Measurements from ENCODE around the gene LMX1B. TPM values are rescaled to one million over a fixed set of nuclear protein-coding genes. Genes with fewer than 3 reads are reported as not detected.

Gene LMX1B
- polyA plus RNA-seq (2011; rRNA removed) (not detected in 2 replicates), polyA minus RNA-seq (2011; rRNA and poly(A)+ RNA removed) (not detected in 2 replicates)

DNA sequence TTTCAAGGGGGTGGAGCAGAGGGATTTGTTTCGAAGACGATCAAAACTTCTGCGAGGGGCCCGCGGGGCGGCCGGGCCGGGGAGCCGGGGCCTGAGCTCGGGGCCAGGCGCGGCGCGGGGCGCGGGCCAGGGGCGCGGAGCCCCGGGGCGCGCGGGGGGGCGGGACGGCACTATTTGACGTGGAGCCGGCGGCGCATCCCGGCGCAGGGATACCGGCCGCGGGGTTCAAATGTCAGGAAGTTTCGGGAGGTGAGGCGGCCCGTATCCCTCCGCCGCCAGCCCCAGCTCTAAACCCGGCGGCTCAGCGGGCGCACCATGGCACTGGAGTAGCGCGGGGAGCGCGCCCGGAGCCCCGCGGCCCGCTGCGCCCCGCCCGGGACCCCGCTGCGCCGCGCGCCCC, at the start of gene LMX1B:
Gene LMX1B, plus strand, starts transcription at position 278 of the 400 bp plus-strand sequence. CDS start 522 bp downstream, outside the sequence.
- Histone ChIP-seq H3K27me3 (ENCODE audit: control insufficient read depth, insufficient read depth, low read length) (peaks cover 80% of the 10 kb centered on the region), H3K4me3 (ENCODE audit: low read depth, low read length) (no peak within 1 kb of the TSS), H3K27ac (ENCODE audit: low read depth, low read length) (no peak within 1 kb of the TSS), H3K9me3 (ENCODE audit: control insufficient read depth, insufficient read depth, low read length) (peaks cover 4% of the 10 kb centered on the region; the same call in 1 of the 2 replicates)
- ChIA-PET POLR2A (no interaction called here), CTCF (interaction anchor here (1.1 kb wide), 1 partner anchor 215 kb away, joined by 3 read pairs; no protein-coding TSS in a partner anchor)
- no peak for DNase-seq (ENCODE audit: low read depth, low spot score)
- TF ChIP-seq, protein P1, sequence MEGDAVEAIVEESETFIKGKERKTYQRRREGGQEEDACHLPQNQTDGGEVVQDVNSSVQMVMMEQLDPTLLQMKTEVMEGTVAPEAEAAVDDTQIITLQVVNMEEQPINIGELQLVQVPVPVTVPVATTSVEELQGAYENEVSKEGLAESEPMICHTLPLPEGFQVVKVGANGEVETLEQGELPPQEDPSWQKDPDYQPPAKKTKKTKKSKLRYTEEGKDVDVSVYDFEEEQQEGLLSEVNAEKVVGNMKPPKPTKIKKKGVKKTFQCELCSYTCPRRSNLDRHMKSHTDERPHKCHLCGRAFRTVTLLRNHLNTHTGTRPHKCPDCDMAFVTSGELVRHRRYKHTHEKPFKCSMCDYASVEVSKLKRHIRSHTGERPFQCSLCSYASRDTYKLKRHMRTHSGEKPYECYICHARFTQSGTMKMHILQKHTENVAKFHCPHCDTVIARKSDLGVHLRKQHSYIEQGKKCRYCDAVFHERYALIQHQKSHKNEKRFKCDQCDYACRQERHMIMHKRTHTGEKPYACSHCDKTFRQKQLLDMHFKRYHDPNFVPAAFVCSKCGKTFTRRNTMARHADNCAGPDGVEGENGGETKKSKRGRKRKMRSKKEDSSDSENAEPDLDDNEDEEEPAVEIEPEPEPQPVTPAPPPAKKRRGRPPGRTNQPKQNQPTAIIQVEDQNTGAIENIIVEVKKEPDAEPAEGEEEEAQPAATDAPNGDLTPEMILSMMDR (IDR thresholded peaks at IDR 0.05; ENCODE audit: low read depth, low read length) = no peak

DNA sequence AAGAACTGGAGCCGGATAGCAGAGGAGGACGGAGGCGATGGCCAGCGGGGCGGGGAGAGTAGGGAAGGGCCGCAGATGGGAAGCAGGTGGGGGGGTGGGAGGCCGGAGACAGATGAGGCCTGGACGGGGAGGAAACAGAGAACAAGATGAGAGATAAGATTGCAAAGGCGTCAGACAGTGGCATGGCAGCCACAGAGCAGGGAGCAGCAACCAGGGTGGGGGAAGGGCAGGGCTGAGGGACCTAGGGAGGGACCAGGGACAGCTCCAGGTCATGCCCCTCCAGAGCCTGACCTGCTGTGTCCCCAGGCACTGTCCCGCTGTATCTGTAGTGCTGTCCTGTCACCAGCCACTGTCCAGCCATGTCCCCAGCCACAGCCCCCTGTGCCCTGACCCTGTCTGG, 49.6 kb upstream of the LMX1B start:
- ChIA-PET CTCF (no interaction called here), POLR2A (no interaction called here)
- Histone ChIP-seq H3K9me3 (ENCODE audit: control insufficient read depth, insufficient read depth, low read length) (no peaks in the 10 kb centered on the region), H3K27me3 (ENCODE audit: control insufficient read depth, insufficient read depth, low read length) (peaks cover 35% of the 10 kb centered on the region), H3K27ac (ENCODE audit: low read depth, low read length) (no peak overlapping the region), H3K4me3 (ENCODE audit: low read depth, low read length) (no peak overlapping the region)
- TF ChIP-seq, protein P1 (IDR thresholded peaks at IDR 0.05; ENCODE audit: low read depth, low read length) = no peak
- no peak for DNase-seq (ENCODE audit: low read depth, low spot score)

DNA sequence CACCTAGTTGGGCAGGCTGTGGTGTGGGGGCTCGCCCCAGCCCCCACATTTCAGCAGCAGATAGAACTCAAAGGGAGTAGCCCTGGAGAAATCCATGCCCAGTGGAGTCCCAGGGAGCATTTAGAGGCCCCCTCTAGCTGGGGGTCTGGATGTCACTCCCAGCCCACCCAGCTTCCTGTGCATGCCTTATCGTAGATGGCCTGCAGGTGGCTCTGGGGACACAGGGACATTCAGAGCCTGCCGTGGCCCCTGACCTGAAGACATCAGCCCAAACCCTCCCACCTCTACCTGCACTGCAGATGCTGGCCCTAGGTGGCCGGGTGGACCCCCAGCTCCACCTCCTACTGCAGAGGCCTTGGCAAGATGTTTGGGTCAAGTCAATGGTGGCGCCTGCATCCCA, 49.0 kb upstream of the LMX1B start:
- ChIA-PET POLR2A (no interaction called here), CTCF (no interaction called here)
- peaks cover 35% of the 10 kb centered on the region for H3K27me3 ChIP-seq (ENCODE audit: control insufficient read depth, insufficient read depth, low read length)
- no peak overlapping the region for H3K27ac ChIP-seq (ENCODE audit: low read depth, low read length)
- DNase-seq (ENCODE audit: low read depth, low spot score) = no peak
- TF ChIP-seq, protein P1 (IDR thresholded peaks at IDR 0.05; ENCODE audit: low read depth, low read length) = no peak
- no peaks in the 10 kb centered on the region for H3K9me3 ChIP-seq (ENCODE audit: control insufficient read depth, insufficient read depth, low read length)
- no peak overlapping the region for H3K4me3 ChIP-seq (ENCODE audit: low read depth, low read length)

DNA sequence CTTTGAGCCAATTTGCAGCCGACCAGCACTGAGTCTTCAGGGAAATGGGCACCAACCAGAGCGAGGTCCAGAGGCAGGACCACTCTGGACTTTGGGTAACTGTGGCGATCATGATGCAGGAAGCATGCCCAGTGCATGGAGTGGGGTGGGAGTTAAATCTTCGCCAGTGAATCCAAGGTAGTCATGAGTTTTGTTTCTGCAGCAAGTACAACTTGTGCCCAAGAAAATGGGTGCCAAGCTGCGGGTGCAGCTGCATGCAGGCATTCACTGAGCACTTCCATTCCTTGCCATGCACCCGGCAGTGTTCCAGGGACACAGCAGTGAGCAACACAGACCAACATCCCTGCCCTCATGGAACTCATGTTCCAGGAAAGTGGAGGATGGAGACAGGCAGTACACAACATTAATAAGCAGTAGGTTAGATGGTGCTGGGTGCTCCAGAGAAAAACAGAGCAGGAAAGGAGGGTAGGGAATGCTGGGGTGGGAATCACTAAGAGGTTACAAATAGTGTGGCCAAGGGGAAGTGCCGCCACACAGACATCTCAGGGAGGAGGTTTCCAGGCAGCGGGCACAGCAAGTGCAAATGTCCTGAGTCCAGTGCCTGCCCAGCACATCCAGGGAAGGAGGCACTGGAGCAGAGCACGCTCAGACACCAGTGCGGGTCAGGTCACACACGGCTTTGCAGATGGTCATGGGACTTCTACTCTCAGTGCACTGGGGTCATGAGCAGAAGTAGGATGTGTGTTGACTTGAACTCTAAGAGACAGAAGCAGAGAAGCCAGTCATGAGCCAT, 48.2 kb upstream of the LMX1B start:
- no peak for DNase-seq (ENCODE audit: low read depth, low spot score)
- peaks cover 35% of the 10 kb centered on the region for H3K27me3 ChIP-seq (ENCODE audit: control insufficient read depth, insufficient read depth, low read length)
- ChIA-PET CTCF (no interaction called here), POLR2A (no interaction called here)
- no peak overlapping the region for H3K4me3 ChIP-seq (ENCODE audit: low read depth, low read length)
- no peak overlapping the region for H3K27ac ChIP-seq (ENCODE audit: low read depth, low read length)
- TF ChIP-seq, protein P1 (IDR thresholded peaks at IDR 0.05; ENCODE audit: low read depth, low read length) = no peak
- H3K9me3 ChIP-seq (ENCODE audit: control insufficient read depth, insufficient read depth, low read length) = no peaks in the 10 kb centered on the region

DNA sequence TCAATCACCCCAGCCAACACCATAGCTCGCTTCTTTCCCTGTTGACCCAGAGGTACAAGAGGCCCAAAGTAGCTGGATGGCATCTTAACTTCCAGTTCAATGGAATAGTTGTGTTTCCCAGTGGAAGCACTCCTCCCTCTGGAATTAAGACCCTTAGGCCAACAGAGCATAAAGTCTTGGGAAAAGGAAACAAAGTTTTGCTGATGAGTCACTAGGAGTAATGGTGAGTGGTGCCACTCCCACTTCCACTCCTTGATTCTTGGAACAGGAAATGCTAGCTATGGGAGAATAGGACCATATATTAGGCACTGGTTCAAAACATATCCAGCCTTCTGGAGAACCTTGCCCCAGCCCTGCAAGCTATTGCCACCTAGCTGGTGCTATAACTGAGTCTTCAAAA, 44.7 kb upstream of the LMX1B start:
- ChIA-PET CTCF (interaction anchor here (1.1 kb wide), 1 partner anchor 11 kb away, joined by 8 read pairs; no protein-coding TSS in a partner anchor), POLR2A (no interaction called here)
- DNase-seq (ENCODE audit: low read depth, low spot score) = no peak

More for the DNA sequence above, 44.7 kb upstream of the LMX1B start:
- Histone ChIP-seq H3K9me3 (ENCODE audit: control insufficient read depth, insufficient read depth, low read length) (no peaks in the 10 kb centered on the region), H3K27me3 (ENCODE audit: control insufficient read depth, insufficient read depth, low read length) (peaks cover 17% of the 10 kb centered on the region), H3K4me3 (ENCODE audit: low read depth, low read length) (no peak overlapping the region), H3K27ac (ENCODE audit: low read depth, low read length) (no peak overlapping the region)
- TF ChIP-seq, protein P1 (IDR thresholded peaks at IDR 0.05; ENCODE audit: low read depth, low read length) = no peak
